Raji (cell line): ENCODE measurements around the gene SWT1.

Experiments
- POLR2A ChIP-seq: IDR thresholded peaks from 2 replicates; pipeline ENCODE4 v1.6.1; 2011; ENCODE audit warnings: low read depth, low read length, control low read depth; ENCODE audit not compliant: insufficient read depth

The SWT1 gene

DNA sequence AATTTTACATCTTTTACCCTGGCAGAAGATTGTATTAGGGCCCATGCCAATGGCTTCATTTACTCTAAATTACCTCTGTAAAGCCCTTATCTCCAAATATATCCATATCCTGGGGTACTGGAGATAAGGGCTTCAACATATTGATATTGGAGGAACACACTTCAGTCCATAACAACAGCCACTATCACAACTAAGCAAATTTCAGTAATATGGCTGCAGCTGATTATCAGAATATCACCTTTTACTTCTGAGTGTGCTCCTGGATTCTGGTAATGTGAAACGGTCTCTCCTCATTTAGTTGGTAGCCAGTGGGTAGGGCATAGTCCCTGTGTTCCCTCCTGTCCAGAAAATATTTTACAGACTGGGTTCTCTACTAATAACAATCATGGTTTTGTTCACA is 106.8 kb downstream of the SWT1 start:
- no peak for TF ChIP-seq POLR2A

DNA sequence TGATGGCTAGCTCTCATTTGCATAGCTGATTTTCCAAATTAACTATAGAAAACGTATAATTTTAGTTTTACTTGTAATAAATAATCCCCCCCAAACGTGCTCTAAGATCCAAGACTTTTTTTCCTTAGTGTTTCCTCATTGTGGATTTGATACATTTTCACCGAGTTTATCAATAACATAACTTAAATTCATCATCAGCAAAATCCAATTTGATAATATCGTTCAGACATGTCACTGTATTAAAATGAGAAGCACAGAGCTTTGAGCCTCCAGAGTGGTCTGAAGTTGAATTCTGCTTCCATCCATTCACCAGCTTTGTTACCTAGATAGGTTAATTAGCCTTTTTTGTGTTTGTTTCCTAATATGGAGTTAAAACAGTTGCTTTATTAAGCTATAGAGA is 108.3 kb downstream of the SWT1 start:
- TF ChIP-seq POLR2A, result no peak

DNA sequence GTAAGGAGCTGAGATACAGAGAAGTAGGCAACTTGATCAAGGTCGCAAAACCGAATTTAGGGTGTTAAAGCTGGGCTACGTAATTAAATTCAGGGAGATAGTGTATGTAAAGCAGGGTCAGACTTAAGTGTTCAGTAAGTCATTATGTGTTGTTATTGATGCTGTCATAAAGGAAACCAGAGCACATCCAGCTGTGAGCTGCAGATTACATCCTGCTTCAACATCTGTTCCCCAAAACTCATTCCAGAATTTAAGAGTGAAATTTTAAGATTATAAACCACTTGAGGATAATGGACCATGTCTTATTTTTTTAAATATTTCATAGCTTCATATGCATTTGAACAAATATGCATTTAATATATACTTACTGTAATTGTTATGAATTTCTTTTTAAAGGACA is 110.3 kb downstream of the SWT1 start:
- no peak for TF ChIP-seq POLR2A

DNA sequence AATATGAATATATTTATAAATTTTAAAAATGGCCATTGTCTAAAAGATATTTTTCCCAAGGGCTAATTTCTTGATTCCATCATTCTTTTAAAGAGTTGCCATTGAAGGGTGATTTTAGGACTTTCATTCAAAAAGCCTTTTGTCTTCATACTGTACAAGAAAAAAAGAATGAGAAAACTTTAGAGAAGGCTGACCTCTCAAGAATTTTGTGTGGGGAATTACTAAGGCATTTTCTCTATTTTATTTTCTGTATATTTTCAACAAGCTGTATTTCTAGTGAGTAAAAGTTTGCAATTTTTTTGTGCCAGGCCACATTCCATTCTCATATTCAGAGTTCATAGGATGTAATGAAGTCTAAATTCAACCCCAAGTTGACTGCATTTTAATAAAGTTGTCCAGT is 110.7 kb downstream of the SWT1 start:
- no peak for TF ChIP-seq POLR2A

DNA sequence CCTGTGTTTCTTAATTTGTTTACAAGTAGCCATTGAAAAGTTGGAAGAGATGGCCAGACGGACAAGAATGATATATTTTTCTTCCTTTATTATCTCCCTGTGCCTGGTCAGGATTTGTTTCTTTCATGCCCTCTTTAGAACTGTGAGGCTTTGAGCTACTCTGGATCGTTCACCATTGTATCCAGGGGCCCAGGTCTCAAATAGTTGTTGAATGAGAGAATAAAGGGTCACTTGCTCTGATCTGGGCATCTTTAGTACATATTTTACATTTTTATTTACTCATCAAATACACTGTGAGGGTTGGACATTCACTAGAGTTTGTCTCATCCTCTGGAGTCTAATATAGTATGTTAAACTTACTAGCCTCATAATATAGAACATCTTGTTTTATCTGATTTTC is 111.4 kb downstream of the SWT1 start:
- TF ChIP-seq POLR2A, result no peak

DNA sequence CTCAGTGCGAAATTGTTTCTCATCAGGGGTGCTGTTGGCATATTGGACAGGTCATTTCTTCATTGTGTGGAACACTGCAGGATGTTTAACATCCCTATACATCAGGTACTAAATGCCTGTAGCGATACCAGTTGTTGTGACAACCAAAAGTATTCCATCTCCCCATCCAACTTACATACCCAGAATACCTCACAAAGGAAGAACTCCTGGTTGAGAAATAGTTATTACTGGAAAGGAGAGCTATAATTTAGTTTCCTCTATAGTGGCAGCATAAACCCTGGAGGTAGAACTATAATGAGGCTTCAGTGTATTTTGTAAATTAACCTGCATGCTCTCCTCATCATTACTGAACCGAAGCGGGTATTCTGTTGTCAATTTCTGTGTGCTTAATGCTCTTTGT is 115.0 kb downstream of the SWT1 start:
- TF ChIP-seq POLR2A, result no peak

DNA sequence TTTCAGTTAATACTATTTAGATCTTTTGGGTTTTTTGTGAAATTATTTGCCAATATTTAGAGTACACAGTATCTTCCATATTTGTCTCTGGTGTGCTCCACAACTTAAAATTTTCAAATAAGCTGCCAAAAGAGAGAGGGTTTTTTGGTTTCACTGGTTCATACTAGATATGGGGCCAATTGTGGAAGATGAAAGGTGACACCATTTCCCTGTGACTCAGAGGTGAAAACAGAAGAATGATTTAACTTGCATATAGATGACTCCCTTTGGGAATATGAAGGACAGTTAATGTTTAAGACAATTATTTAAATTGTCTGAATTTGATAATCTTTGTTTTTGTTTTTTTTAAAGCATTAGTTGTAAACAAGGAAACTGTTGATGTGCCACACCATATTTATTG is 122.6 kb downstream of the SWT1 start:
- no peak for TF ChIP-seq POLR2A

DNA sequence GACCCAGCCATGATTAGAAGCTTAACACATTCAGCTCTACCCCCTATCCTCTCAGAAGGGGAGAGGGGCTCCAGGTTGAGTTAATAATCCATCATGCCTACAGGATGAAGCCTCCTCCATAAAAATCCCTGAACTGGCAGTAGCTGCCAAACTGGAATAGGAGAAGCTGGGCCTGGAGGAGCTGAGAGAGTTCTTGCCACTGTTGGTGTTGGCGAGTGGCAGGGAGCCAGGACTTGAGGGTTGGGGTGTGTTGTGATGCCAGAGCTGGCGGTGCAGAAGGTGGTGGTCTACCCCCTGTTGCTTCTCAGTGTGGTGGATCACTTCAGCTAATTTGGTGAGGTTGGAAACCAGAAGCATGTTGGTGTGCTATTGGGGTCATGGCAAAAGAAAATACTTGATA is 123.6 kb downstream of the SWT1 start:
- no peak for TF ChIP-seq POLR2A

DNA sequence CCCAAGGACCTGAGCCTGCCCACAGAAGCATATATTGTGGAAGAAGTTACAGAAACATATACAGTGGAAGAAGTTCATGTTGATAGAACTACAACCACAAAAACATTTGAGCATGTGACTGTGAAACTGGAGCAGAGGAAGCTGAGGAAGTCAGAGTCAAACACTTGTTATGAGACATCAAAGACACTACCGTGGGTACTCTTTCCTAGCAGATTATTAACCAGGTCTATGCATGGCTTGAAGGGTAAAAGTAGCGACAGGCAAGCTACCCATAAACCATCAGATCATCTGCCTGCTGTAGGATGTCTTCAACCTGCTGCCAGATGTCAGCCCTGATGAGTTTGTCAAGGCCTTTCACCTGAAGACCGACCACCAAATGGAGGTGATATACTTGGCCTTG is 124.3 kb downstream of the SWT1 start:
- TF ChIP-seq POLR2A, result no peak

DNA sequence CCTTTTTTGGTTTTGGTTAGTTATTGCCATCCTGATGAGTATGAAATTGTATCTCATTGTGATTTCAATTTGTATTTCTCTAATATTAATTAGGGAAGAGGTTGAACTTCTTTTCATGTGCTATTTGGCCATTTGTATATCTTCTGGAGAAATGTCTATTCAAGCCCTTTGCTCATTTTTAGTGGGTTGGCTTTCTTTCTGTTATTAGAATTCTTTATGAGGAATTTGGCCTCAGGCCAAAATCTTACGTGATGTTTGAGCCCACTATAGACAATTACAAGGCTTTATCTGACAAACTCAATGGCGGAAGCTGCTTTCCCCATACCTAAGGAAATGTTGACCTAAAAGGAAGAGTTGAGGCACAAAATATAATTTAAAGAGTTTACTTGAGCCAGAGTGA is 127.1 kb downstream of the SWT1 start:
- TF ChIP-seq POLR2A, result no peak

DNA sequence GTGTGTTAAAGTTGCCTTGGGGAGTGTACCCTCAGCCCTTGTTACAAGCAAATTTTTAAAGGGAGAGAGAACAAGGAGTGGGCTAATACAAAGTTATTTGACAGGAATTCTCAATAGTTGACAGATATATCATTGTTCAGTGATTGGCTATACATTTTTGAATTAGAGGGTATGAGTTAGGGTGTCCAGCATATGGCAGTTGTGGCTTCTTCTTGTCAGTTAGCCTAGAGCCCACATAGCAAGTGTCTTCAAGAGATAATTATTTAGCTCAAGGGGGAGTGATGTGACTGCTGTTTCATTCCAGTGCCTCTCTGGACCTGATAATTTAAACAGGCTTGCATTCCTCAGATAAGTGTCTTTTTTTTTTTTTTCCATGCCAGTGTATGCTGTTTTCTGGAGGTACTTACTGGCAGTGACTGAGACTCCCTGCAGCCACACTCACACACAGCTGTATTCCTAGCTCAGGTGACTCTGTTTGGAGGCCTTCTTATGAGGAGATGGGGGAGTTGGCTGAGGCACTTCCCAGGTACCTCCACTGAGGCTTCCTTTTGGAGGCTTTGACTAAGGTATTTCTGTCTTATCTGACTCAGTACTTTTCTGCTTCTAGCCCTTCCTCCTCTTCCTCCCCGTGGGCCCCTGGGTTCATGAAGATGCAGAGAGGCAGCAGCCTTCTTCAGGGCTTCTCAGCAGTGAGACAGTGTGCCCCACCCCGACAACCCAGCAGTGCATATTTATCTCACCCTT is 127.7 kb downstream of the SWT1 start:
- no peak for TF ChIP-seq POLR2A

DNA sequence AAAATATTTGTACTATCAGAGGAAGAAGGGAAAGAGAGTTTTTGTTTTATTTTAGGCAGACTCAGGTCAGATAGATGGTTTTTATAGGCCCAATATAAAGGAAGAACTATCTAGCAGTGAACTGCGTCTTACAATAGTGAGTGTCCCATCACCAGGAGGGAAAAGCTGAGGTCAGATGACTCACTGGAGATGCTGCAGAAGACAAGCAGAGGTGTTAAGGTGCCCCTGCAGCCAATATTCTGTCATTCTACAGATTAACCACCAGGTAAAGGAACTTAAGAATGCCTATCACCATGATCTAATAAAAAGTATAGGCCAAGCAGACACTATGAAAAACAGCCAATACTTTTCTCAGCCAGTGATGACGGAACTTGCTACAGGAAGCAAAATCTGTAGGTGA is 130.5 kb downstream of the SWT1 start:
- no peak for TF ChIP-seq POLR2A

DNA sequence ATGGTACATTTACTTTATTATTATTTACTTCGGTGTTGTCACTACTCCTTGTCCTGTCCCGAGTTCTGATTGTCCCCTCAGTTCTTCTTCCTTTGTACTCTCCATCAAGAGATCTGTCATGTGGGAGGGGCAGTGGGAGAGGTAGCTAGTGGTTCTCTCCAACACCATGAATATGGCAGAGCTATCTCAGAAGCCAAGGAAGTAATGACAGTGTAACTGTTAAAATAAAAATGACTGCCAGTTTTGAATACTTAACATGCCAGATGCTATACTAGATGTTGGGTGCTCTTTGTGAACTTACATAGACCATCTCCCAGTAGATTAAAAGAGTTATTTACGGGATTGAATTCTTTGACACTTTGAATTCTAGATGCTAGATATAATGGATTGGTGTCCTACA is 131.5 kb downstream of the SWT1 start:
- TF ChIP-seq POLR2A, result no peak

DNA sequence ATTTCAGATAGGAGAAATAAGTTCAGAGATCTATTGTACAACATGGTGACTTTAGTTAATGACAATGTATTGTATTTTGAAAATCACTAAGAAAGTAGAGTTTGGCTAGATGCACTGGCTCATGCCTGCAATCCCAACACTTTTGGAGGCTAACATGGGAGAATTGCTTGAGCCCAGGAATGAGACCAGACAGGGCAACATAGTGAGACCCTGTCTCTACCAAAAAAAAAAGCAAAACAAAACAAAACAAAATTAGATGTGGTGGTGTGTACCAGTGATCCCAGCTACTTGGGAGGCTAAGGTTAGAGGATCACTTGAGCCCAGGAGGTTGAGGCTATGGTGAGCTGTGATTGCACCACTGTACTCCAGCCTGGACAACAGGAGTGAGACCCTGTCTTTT is 132.9 kb downstream of the SWT1 start:
- no peak for TF ChIP-seq POLR2A

DNA sequence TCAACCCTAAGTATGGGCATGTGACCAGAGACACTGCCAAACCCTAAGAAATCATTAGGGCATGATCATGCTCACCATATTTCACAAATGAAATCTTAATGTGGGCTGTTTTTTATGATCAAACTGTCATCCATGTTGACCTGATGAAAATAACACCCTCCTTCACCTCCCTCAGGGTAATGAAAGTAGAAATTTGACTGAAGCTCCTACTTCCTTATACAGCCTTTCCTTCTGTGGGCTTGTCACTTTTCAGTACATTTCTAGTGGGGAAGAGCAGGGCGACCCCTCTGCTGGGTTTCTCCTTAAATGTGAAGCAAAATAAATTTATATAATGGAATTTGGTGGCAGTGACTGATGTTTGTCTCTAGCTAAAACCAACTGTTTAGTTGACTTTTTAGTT is 134.2 kb downstream of the SWT1 start:
- no peak for TF ChIP-seq POLR2A

DNA sequence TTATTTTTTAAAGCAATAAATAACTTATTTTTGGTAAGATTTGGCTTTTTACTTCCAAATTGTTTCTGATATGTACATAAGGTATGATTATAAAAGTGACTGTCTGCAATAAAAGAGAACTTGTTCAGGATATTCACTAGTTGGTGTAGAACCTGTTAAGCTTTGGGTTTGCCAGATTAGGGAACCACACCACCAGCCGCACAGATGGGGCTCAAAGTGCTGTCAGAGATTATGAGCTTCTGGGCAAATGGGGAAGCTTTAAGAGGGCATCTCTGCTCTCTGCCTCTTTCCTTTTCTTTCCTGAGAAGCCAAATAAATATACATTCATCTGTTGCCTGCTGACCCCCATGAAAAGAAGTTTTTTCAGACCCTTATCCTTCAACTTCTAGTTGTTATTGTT is 134.7 kb downstream of the SWT1 start:
- no peak for TF ChIP-seq POLR2A

DNA sequence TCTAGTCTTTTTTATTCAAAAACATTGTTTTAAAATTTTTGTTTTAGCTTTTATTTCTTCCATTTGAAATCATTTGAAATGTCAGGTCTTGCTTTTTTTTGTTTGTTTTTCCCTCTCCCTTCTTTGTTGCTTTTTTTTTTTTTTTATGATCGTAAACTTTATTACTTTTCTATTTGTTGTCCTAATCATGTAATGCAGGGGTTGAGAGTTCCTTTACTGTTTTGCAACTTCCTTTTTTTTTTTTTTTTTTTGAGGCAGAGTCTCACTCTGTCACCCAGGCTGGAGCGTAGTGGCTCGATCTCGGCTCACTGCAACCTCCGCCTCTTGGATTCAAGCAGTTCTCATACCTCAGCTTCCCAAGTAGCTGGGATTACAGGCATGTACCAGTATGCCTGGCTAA is 135.3 kb downstream of the SWT1 start:
- TF ChIP-seq POLR2A, result no peak
